NCI-H774 (cell line): ENCODE measurements around the gene UBTD1.
"Not testable (repeated sequence)": the region's sequence is repeated elsewhere in the genome, so short reads cannot be mapped to it uniquely, and the experiment has no call there.

Experiments used
- DNase-seq: peaks from one replicate; lab custom pipeline; 2025; lab: John Stamatoyannopoulos, UW

The UBTD1 gene

GRCh38 chr10:97538839-97539238, 40.1 kb downstream of the UBTD1 start:
- no peak for DNase-seq

GRCh38 chr10:97539523-97540200, 40.9 kb downstream of the UBTD1 start:
- no peak for DNase-seq

GRCh38 chr10:97540669-97541500, 42.2 kb downstream of the UBTD1 start:
- no peak for DNase-seq

GRCh38 chr10:97542169-97543024, 43.7 kb downstream of the UBTD1 start:
- no peak for DNase-seq

GRCh38 chr10:97543025-97543546, 44.4 kb downstream of the UBTD1 start:
- no peak for DNase-seq

- DNase-seq = no peak
Observed at GRCh38 chr10:97546456-97547270, 47.9 kb downstream of the UBTD1 start.

- no peak for DNase-seq
Observed at GRCh38 chr10:97547271-97547600, 48.5 kb downstream of the UBTD1 start.

GRCh38 chr10:97547962-97548361, 49.2 kb downstream of the UBTD1 start:
- no peak for DNase-seq

GRCh38 chr10:97548828-97549455, 50.2 kb downstream of the UBTD1 start:
- no peak for DNase-seq

GRCh38 chr10:97549587-97550322, 51.0 kb downstream of the UBTD1 start:
- DNase-seq = no peak

- no peak for DNase-seq
Observed at GRCh38 chr10:97550336-97551149, 51.8 kb downstream of the UBTD1 start.

- DNase-seq = no peak
Observed at GRCh38 chr10:97551271-97551670, 52.5 kb downstream of the UBTD1 start.

- DNase-seq = peak; percentile 1
Observed at GRCh38 chr10:97553575-97554031, 54.9 kb downstream of the UBTD1 start.

- DNase-seq = not testable (repeated sequence)
Observed at GRCh38 chr10:97554336-97554735, 55.6 kb downstream of the UBTD1 start.

- DNase-seq = not testable (repeated sequence)
Observed at GRCh38 chr10:97555541-97555940, 56.8 kb downstream of the UBTD1 start.

GRCh38 chr10:97560731-97561381, 62.1 kb downstream of the UBTD1 start:
- DNase-seq = not testable (repeated sequence)

GRCh38 chr10:97561386-97562077, 62.8 kb downstream of the UBTD1 start:
- not testable (repeated sequence) for DNase-seq

- not testable (repeated sequence) for DNase-seq
Observed at GRCh38 chr10:97562329-97562728, 63.6 kb downstream of the UBTD1 start.
